ENCODE data around the gene AGK.

DNA sequence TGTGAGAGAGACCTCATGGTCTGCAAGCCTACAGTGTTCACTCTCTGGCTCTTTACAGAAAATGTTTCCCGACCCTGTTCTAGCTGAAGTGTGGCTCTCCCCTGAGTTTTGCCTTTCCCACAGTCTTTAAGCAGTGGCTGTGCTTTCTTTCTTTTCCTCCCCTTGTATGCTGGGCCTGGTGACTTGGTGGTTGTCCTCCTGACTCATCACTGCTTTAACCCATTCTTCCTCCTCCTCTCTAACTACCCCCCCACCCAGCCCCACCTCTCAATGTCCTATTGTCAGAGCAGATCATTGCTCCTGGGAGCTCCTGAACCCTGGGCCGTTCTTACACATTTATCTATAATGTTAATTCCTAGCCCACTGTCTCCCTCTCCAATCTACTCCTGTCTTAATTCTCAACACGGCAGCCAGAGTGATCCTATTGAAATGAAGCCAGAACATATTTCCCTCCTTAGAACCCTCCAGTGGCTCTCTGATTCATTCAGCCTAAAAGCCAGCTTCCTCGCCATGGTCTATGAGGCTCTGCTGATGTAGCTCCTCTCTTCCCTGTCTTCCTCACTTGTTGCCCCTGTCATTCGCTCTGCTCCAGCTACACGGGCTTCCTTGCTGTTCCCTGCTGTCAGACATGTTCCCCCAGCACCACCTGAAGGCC is 95.7 kb downstream of the AGK start:
- TF ChIP-seq, protein P1, sequence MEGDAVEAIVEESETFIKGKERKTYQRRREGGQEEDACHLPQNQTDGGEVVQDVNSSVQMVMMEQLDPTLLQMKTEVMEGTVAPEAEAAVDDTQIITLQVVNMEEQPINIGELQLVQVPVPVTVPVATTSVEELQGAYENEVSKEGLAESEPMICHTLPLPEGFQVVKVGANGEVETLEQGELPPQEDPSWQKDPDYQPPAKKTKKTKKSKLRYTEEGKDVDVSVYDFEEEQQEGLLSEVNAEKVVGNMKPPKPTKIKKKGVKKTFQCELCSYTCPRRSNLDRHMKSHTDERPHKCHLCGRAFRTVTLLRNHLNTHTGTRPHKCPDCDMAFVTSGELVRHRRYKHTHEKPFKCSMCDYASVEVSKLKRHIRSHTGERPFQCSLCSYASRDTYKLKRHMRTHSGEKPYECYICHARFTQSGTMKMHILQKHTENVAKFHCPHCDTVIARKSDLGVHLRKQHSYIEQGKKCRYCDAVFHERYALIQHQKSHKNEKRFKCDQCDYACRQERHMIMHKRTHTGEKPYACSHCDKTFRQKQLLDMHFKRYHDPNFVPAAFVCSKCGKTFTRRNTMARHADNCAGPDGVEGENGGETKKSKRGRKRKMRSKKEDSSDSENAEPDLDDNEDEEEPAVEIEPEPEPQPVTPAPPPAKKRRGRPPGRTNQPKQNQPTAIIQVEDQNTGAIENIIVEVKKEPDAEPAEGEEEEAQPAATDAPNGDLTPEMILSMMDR (IDR thresholded peaks at IDR 0.05; ENCODE audit: insufficient read depth, low read length), result no peak
- no peak for TF ChIP-seq POLR2AphosphoS5 (IDR thresholded peaks at IDR 0.05; ENCODE audit: low read depth)

All from HL-60 (cell line).